Epithelial cell of proximal tubule (primary cell): ENCODE measurements around the gene BEAN1. TPM values are rescaled to one million over a fixed set of nuclear protein-coding genes. Genes with fewer than 3 reads are reported as not detected.
"Not testable (repeated sequence)": the region's sequence is repeated elsewhere in the genome, so short reads cannot be mapped to it uniquely, and the experiment has no call there.

ENCODE experiments used
- DNase-seq: peaks from one replicate; pipeline ENCODE4 v3.0.0-alpha.2; 2011; ENCODE audit warnings: low read depth
- H3K4me3 ChIP-seq: 2 replicates; pipeline ENCODE4 v1.5.1; 2011; ENCODE audit warnings: low read depth, mild to moderate bottlenecking, low read length
- total RNA-seq: library from RNA; depleted of rRNA; stranded (reverse); fragments of >200 nt; gene quantifications from 2 replicates; pipeline ENCODE4 v1.2.3, GENCODE V29; 2015
- TF ChIP-seq, protein P1 (sequence below): conservative IDR thresholded peaks from 2 replicates; pipeline ENCODE4 v1.5.1; 2012; ENCODE audit warnings: low read depth, mild to moderate bottlenecking, low read length

Gene BEAN1
- total RNA-seq, 1 donor from 2014 or later, result 7.0 TPM

DNA sequence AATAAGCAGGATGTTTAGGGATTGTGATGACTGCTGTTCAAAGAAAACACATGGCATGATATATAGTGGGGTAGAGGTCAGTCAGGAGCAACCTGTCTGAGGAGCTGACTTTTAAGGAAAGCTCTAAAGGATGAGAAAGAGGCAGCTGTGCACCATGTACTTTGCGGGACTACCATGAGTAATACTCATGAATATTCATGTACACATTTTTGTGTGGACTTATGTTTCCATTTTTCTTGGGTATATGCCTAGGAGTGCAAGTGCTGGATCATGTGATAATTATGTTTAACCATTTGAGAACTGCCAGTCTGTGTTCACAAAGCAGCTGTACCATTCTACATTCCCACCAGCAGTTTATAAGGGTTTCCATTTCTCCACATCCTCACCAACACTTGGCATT is 35.8 kb downstream of the BEAN1 start:
- TF ChIP-seq, protein P1, sequence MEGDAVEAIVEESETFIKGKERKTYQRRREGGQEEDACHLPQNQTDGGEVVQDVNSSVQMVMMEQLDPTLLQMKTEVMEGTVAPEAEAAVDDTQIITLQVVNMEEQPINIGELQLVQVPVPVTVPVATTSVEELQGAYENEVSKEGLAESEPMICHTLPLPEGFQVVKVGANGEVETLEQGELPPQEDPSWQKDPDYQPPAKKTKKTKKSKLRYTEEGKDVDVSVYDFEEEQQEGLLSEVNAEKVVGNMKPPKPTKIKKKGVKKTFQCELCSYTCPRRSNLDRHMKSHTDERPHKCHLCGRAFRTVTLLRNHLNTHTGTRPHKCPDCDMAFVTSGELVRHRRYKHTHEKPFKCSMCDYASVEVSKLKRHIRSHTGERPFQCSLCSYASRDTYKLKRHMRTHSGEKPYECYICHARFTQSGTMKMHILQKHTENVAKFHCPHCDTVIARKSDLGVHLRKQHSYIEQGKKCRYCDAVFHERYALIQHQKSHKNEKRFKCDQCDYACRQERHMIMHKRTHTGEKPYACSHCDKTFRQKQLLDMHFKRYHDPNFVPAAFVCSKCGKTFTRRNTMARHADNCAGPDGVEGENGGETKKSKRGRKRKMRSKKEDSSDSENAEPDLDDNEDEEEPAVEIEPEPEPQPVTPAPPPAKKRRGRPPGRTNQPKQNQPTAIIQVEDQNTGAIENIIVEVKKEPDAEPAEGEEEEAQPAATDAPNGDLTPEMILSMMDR, result no peak
- DNase-seq, result no peak
- H3K4me3 ChIP-seq, result no peak overlapping the region

DNA sequence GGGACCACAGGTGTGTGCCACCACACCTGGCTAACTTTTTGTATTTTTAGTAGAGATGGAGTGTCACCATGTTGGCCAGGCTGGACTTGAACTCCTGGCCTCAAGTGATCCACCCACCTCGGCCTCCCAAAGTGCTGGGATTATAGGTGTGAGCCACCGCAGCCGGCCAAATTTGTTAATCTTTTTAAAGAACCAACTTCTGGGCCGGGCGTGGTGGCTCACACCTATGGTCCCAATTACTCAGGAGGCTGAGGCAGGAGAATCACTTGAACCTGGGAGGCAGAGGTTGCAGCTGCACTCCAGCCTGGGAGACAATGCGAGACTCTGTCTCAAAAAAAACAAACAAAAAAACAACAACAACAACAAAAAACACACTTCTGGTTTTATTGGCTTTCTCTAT is 38.9 kb downstream of the BEAN1 start:
- not testable (repeated sequence) for H3K4me3 ChIP-seq, DNase-seq

DNA sequence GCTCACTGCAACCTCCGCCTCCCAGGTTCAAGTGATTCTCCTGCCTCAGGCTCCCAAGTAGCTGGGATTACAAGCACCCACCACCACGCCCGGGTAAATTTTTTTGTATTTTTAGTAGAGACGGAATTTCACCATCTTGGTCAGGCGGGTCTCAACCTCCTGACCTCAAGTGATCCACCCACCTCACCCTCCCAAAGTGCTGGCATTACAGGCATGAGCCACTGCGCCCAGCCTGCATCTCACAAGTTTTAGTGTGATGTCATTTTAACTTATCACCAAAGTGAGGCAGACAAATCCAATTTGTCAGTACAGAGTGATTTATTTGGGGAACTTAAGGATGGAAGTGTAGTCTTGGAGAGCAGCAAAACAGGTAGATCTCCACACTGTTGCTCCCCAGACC is 39.5 kb downstream of the BEAN1 start:
- DNase-seq, H3K4me3 ChIP-seq: not testable (repeated sequence)

- no peak overlapping the region for H3K4me3 ChIP-seq
- DNase-seq, result no peak
- TF ChIP-seq, protein P1, result no peak
Observed at GRCh38 chr16:66467611-66468010, 40.5 kb downstream of the BEAN1 start.

GRCh38 chr16:66468321-66468965 is 41.3 kb downstream of the BEAN1 start:
- no peak for DNase-seq
- H3K4me3 ChIP-seq, result no peak overlapping the region
- TF ChIP-seq, protein P1, result no peak

DNA sequence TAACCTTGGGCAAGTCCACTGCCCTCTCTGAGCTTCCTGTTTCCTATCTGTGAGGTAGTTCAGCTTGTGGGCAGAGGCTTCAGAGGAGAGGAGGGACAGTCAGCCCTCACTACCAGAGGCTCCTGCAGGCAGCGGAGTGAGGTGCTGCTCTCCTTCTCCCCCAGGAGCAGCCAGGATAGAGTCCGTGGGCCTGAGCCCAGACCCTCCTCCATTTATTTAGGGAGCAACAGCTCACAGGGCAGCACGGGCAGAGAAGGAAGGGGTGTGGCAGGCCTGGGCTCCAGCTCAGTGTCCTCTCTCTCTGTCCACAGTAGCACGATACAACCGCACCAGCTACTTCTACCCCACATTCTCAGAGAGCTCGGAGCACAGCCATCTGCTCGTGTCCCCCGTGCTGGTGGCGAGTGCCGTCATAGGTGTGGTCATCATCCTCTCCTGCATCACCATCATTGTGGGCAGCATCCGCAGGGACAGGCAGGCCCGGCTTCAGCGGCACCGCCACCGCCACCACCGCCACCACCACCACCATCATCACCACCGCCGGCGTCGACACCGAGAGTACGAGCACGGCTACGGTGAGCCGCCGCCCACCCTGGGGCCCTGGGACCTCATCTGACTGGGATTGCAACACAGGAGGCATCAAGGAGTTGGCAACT is 42.3 kb downstream of the BEAN1 start:
- DNase-seq, result no peak
- H3K4me3 ChIP-seq, result no peak overlapping the region
- TF ChIP-seq, protein P1, result no peak

DNA sequence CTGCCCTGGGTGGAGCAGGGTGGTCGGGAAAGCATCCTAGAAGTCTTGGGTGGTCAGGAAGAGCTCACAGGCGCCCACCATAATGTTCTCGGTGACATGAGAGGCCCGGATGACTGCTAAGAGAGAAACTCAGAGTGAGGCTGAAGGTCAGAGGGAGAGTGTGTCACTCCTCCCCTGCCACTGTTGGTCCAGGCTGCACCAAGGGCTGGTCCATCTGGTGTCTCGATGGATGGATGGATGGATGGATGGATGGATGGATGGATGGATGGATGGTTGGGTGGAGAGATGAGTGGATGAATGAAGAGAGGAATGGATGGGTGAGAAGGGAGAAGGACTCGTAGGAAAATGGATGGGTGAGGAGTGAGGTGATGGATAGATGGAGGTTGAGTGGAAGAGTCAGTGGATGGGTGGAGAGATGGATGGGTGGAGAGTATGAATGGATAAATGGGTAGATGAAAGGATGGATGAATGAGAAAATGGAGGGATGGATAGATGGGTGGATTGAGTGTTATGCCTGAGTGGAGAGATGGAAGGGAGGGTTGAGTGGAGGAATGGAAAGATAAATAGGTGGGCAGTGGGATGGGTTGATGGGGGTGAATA is 43.0 kb downstream of the BEAN1 start:
- TF ChIP-seq, protein P1, result no peak
- no peak overlapping the region for H3K4me3 ChIP-seq
- no peak for DNase-seq

GRCh38 chr16:66470556-66470955 is 43.5 kb downstream of the BEAN1 start:
- DNase-seq, result no peak
- TF ChIP-seq, protein P1, result no peak
- no peak overlapping the region for H3K4me3 ChIP-seq
